Mucosa of gallbladder (tissue), 1 donor: ENCODE data around the gene UNC93A. TPM values are rescaled to one million over a fixed set of nuclear protein-coding genes. Genes with fewer than 3 reads are reported as not detected.
"Not testable (repeated sequence)": the region's sequence is repeated elsewhere in the genome, so short reads cannot be mapped to it uniquely, and the experiment has no call there.

Experiments
- DNase-seq: peaks from one replicate; pipeline ENCODE4 v3.0.0-alpha.2; 2020; ENCODE audit warnings: low spot score
- total RNA-seq: library from RNA; stranded (reverse); gene quantifications from one replicate; pipeline ENCODE4 v1.2.1, GENCODE V29; 2021
- donor health status: DM: no; HTN: no; CAD: no.

Gene UNC93A
- 14.3 TPM for total RNA-seq

- DNase-seq = no peak
Observed at GRCh38 chr6:167290786-167291622, at the start of gene UNC93A. Gene UNC93A, plus strand, starts transcription at chr6:167291315. Its CDS starts 175 bp downstream, at chr6:167291490.

GRCh38 chr6:167241321-167242134 lies 49.6 kb upstream of the UNC93A start:
- DNase-seq = peak; percentile 68

DNA sequence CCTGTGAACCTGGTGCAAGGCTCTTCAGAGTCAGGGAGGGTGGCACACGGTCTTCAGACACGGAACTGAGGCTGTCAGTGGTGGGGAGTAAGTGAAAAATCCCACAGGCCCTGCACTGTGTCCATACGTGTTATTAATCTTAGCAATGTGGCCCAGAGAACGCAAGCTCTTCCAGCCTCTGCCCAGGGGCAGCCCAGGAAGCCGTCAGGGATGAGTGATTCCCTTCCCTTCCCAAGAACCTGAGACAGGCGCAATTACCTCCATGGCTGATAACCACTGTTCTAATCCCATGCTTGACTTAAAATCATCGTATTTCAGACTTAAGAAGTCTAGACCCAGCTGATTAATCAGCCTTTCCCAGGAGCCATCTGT lies 49.0 kb upstream of the UNC93A start:
- DNase-seq = not testable (repeated sequence)

DNA sequence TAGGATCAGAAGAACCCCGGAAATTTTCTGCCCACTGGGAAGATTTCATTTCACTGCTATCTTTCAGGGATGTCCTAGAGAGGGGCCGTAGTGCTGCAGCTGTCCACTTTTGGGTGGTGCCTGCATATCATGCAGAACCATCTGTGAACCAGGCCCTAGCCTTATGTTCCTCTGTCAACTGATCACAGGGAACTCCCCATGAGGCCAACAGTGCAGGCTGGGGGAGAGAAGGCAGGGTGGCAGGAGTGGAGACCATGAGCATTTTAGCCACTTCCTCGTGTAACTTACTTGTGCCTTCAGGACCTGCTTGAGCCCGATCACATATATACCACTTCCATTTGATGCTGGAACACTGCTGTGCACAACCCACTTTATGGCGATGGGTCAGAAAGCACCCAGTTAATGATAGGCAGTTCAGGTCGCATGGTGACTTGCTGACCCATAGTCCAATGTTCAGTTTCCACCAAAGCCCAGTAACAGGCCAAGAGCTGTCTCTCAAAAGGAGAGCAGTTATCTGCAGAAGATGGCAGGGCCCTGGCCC lies 48.5 kb upstream of the UNC93A start:
- DNase-seq = not testable (repeated sequence)

- no peak for DNase-seq
Observed at GRCh38 chr6:167244064-167244960, 46.8 kb upstream of the UNC93A start.

- no peak for DNase-seq
Observed at GRCh38 chr6:167244991-167245390, 46.1 kb upstream of the UNC93A start.

DNA sequence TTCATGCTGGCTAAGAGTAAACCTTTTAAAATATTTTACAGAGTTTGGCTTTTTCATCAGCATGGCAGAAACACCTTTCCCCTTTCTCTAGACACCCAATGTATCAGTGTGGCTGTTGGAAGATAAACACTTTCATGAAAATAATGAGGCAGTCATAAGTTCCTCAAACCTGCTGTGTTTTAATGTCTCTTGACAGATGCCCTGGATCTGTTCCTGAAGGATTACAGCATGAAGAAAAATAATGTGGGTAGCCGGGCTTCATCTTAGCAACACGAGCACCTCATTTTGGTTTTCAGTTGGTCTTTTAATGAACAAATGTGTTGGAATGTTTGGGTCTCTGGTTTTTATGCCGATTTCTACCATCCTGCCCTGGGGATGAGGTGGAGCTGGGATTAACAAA lies 45.5 kb upstream of the UNC93A start:
- DNase-seq = no peak

GRCh38 chr6:167247814-167248595 lies 43.1 kb upstream of the UNC93A start:
- no peak for DNase-seq

DNA sequence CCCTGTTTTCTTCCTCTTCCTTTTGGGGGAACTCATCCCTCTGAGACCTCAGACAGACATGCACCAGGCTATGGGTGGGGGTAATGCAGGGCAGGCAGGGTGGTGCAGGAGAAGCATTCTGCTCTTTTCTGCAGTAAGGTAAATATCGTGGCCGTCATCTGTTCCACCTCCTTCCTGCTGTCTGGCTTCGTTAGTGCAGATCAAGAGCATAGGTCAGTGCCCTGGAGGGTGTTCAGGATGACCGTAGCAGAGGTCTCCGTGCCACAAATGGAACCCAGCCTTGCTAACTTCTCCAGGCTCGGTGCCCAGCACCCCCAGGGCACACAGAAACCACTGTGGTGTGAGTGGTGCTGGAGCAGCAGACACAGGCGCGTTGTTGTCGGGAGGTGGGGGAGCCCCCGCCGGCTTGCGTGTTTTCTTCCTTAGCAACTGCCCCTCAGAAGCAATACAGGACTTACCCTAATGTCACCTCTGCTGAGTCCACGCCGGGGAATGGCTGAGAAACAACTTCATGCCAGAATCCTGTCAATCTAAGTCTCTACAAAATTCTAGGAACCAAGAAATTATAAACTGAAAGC lies 42.1 kb upstream of the UNC93A start:
- DNase-seq = not testable (repeated sequence)

- DNase-seq = no peak
Observed at GRCh38 chr6:167252271-167252670, 38.8 kb upstream of the UNC93A start.

DNA sequence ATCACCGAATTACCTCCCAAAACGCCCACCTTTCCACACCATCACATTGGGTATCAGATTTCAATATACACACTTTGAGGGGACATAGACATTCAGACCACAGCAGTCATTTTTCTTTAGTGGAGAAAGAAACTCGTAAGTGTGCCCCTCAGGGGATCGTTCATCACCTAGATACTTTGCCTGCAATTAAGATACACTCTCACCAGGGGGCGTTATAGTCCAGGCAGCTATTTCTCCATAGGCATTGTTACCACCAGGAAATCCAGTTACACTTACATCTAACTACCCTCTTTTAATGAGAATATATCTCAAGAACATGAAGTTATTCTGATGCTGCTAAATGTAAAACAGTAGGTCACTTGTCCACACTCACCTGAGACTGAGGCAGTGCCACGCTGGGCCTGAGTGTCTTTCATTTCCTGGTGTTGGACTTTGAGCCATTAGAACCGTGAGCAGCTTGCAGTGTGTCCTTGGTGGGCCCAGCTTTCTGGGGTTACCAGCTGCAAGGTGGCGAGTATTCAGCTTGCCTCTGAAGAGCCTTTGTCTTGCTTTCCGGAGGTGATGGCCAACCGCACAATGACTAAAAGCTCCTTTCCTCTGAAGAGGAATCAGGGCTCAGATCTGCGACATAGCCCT lies 35.1 kb upstream of the UNC93A start:
- DNase-seq = no peak

GRCh38 chr6:167258646-167259045 lies 32.5 kb upstream of the UNC93A start:
- DNase-seq = no peak

- DNase-seq = not testable (repeated sequence)
Observed at GRCh38 chr6:167266057-167266829, 24.9 kb upstream of the UNC93A start.

DNA sequence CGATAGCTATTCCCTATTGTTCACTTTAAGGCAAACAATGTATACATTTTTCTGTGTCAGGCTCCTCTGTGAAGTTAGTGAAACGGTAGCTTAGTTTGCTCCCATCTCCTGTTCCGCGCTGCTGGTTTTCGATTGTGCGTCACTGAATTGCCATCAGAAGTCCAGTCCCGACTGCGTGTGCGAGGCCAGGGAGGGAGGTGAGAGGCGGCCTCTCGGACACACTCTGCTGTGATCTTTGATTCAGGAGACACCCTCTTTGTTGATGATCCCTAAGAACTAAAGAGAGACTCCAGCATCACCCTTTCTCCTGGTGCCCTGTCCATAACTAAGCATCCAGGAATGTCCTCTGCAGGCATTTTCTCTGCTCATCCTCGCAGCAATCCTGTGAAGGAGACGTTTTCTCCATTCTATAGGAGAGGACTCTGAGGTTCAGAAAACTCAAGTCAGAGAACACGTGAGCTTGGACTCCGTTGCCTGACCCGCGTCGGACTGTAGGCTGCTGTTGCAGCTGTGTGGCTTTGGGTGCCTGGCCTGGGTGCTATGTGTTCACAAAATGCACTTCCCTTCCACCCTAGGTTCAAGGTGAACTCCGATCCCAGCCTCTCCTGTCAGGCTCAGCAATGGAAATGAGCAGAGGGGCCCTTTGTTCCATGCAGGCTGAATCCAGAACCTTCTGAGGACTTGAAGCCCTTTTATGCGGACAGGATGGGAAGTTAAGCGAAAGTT lies 24.1 kb upstream of the UNC93A start:
- DNase-seq = no peak

GRCh38 chr6:167267556-167267898 lies 23.6 kb upstream of the UNC93A start:
- DNase-seq = not testable (repeated sequence)

DNA sequence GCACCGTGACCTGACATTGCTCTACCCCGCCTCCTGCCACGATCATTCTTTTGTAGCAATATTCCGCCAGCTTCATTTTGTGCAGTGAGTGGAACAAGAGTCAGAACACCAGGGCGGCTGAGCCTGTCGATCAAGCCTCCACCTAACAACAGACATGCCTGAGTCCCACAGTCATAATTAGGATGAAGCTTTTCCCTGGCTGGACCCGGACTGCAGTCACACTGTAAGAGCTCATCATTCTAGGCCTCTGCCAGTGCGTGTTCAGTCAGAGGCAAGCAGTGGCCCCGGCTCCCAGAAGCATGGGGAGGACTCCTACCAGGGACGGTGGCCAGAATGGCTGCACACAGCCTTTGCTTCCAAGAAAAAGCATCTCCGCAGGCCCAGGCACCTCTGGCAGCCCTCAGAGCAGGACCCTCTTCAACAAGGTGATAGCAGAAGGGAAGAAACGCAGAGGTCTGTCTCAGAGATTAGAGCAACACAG lies 23.2 kb upstream of the UNC93A start:
- DNase-seq = no peak

- DNase-seq = no peak
Observed at GRCh38 chr6:167268683-167269280, 22.3 kb upstream of the UNC93A start.
